AG20443 (cell line): ENCODE measurements around the gene UBE2E2.
A peak's percentile ranks its signal among the peaks of the same experiment; 100 is the strongest.

ENCODE experiments used
- DNase-seq: peaks from one replicate; pipeline ENCODE4 v3.0.0; 2012; ENCODE audit warnings: low spot score, mixed read lengths

The UBE2E2 gene

DNA sequence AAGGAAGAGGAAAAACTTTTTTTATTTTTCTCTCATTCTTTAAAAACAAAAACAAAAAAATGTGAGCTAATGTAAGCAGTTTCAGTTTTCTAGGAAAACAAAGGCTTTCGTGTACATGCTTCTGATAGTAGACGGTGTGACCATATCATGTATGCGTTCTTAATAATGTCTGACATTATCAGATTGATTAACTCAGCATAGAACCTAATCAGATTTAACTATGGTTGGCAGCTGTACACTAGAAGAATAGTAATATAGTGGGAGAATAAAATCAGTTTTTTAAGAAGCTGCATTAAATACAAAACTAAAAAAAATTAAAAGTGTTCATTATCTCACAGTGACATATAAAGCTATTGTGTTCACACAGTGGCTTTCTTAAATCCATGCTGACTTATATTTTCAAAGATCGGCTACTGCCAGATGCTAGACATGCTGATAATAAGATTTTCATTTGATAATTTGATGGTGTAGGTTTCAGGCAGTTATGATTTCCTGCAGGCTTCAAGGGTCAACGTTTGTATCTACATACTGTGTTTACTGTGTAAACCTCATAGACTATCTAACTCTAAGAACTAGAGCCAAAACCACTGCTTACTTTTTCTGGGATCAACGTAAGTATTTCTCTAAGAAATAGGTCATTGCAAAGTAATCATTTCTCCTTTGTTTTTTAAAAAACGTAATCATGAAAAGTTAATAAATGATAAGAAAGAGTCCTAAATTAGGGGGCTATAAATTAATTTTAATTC is 74.0 kb downstream of the UBE2E2 start:
- DNase-seq: no peak

- no peak for DNase-seq
These were observed 74.6 kb downstream of the UBE2E2 start for GRCh38 chr3:23277688-23278087.

DNA sequence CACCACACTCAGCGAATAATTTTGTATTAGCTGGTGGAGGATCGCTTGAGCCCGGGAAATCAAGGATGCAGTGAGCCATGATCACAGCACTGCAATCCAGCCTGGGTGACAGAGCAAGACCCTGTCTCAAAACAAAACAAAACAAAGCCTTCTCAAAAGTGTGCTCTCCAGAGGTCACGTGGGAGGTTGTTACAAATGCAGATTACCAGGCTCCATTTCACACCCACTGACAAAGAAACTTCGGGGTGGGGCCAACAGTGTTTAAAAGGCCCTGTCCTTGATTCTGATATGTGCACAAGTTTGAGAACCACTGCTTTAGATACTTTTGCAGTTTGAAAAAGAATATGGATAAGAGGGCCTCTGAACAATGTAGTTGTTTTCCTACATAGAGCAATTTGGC is 80.5 kb downstream of the UBE2E2 start:
- no peak for DNase-seq

DNA sequence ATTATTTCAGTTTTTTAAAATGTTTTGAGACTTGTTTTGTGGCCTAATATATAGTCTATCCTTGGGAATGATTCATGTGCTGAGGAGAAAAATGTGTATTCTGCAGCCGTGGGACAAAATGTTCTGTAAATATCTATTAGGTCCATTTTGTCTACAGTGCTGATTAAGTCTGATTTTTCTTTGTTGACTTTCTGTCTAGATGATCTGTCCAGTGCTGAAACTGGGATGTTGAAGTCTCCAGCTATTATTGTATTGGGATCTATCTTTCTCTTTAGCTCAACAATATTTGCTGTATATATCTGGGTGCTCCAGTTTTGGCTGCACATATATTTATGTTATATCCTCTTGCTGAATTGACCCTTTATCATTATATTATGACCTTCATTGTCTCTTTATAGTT is 85.2 kb downstream of the UBE2E2 start:
- DNase-seq: no peak

DNA sequence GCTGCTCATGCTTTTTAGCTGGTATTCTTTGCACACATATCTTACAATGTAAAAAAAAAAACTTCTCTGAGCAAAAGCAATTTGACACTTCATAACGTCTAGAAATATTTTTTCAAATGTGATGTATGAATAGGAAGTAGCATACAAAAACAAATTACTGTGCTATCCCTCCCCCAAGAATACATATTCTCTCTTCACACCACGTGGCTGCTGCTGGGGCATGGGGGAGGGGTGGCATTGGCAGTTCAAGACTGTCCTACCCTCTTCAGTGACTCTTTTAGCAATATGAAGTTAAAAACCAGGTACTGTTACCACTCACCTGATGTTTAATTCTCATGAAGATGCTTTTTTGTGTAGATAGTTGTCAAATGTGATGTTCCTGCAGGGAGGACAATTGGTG is 85.6 kb downstream of the UBE2E2 start:
- no peak for DNase-seq

DNA sequence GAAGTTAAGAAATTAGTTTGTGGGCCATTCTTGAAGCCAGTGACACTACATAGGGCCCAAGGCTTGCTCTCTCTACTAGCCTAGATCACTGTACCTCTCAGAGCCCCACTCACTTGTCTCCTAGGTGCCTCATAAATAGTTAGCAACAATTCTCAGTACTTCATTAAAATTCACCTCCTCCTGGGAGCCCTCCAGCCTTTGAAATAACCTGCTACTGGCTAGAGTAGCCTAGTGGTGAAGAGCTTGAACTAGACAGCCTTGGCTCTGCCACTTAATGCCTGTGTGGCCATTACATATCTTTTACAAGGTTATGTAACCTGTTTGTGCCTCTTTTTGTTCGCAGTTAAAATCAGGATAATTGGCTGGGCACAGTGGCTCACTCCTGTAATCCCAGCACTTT is 89.3 kb downstream of the UBE2E2 start:
- no peak for DNase-seq

DNA sequence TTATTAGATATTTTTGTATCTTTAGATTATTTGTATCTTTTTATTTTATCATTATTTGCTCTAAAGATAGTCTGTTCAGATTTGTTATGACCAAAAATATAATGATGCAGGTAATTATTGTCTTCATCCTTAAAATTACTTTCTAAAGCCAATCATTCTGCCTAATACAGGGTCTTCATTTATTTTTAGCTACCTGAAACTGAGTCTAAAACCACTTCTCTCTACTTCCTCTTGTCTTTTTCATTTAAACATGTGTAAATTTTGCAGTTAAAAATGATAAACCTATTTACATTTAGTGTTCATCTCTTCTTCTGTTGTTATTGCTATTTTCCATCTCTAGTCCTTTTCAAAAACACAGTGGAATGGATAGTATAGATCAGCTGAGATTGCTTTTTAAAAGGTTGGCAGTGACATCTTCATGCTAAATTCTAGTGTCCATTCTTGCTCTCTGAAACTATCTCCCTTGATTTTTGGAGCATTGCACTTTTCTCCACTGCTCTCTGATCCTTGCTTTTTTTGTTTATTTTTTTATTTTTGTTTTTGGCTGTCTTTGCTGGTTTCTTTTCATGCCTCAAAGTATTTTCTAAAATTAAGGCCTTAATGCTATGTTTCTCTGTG is 91.8 kb downstream of the UBE2E2 start:
- DNase-seq: no peak

DNA sequence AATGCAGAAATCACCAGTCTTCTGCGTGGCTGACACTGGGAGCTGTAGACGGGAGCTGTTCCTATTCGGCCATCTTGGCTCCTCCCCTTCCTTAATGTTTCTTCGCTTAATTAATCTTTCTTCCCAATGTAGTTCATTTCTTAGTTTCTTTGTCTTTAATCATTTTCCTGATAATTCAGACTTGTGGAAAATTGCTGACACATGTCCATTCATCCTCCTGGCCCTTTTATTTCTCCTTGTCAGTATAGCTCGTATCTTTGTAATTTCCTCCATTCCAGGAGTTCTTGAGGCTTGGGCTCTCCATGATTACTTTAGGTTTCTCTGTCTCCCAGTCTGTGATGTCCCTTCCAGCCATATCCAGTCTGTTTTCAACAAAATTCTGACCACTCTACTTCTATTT is 98.7 kb downstream of the UBE2E2 start:
- DNase-seq: no peak

DNA sequence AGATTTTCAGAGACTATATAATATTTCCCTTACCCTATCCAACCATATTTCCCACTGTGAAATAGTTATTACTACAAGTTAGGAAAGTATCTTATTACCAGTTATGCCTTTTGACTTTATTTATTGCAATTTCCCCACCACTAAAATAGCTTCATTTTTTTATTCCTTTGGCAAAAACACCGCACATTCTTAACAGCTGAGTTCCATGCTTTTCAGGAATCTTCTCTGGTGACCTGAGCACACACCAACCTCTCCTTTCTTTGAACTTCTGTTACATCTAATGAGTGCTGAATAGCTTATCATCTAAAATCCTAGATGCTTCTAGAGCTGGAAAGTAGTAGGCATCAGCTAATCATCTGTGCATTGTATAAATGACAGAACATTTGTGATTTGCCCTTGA is 99.1 kb downstream of the UBE2E2 start:
- DNase-seq: peak; percentile 16

DNA sequence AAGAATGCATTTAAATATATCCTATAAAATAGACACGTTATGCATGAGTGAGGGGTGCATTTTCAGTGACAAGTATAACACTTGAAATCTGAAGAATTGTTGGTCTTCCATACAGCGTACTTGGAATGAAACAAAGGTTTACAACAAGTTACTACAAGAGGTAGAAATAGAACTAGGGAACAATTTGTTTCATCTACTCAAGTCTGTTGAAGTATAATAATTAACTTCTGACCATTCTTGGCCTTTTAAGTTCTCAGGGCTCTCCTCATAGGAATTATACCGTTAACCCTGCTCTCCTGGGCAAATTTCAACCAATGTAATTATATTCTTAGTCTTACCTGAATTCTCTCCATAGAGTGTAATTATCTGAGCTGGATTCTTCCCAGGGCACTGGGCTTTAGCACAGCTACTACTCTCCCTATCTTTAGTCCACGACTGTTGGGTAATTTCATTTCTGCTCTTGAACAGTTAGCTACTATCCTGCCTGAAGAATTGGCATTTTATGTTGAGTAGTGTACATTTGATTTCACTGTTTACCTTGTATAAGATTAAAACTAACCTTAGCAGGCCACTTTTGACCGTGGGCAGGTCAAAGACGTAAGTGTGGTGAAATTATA is 100.6 kb downstream of the UBE2E2 start:
- DNase-seq: no peak

DNA sequence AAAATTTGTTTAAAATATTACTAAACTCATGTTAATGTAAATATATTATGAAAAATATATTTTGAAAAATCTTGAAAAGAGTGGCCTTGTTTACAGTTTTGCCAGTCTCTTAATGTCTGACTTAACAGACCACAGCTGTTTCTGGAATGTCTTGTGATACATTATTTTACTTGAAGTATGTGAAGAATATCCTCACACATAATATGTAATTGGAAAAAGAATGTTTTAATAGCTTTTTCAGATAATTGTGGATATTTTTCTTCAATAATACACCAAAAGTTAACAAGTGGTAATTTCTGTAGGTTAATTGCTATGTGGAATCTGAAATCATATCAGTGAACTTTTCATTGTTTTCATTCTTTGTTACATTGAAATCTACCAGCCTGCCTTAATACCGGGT is 101.3 kb downstream of the UBE2E2 start:
- DNase-seq: peak; percentile 14

- DNase-seq: no peak
These were observed 106.0 kb downstream of the UBE2E2 start for GRCh38 chr3:23308986-23309625.

DNA sequence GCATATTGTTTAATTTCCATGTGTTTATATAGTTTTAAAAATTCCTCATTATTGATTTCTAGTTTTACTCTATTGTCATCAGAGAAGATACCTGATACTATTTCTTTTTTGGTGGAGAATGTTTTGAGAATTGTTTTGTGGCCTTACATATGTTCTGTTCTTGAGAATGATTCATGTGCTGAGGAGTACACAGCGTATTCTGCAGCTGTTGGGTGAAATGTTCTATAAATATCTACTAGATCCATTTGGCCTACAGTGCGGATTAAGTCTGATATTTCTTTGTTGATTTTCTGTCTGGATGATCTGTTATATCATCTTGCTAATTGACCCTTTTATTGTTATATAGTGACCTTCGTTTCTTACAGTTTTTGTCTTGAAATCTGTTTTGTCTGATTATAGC is 109.7 kb downstream of the UBE2E2 start:
- no peak for DNase-seq

DNA sequence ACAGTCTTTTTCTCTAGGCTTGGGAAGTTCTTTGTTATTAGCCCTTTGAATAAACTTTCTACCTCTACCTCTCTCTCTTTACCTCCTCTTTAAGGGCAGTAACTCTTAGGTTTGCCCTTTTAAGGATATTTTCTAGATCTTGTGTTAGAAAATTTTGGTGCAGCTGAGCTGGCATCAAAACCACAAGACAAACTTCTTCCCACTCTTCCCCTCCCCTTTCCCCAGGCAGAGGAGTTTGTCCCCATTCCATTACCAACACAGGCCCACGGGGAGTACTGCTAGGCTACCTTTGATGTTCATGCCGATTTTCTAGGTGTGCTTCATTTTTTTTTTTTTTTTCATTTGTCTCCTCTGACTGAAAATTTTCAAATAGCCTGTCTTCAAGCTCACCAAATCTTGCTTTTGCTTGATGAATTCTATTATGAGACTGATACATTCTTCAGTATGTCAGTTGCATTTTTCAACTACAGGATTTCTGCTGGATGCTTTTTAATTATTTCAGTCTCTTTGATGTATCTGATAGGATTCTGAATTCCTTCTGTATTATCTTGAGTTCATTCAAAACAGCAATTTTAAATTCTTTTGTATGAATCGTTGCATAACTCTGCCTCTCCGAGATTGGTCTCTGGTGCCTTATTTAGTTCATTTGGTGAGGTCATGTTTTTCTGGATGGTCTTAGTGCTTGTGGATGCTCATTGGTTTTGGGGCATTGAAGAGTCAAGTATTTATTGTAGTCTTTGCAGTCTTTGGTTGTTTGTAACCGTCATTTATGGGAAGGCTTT is 112.0 kb downstream of the UBE2E2 start:
- DNase-seq: no peak

DNA sequence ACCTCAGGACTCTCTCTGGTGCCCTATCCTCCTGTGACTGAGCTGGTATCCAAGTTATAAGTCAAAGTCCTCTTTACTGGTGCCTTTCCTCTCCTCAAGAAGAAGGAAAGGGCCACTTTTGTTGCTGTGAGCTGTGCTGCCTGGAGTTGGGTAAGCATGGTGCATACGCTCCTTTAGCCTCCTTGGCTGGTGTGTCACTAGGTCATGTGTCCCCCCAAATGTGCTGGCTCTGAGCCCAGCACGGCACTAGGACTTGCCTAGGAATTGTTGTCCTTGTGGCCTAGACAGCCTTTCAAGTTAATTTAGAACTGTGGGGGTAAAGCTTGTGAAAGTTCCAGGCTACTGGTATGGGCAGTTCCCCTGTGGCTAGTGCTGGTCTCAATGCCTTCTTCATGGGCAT is 113.8 kb downstream of the UBE2E2 start:
- DNase-seq: no peak

- DNase-seq: no peak
These were observed 116.5 kb downstream of the UBE2E2 start for GRCh38 chr3:23319366-23320312.

GRCh38 chr3:23320586-23321570 is 117.8 kb downstream of the UBE2E2 start:
- no peak for DNase-seq

- DNase-seq: peak; percentile 26
These were observed 121.6 kb downstream of the UBE2E2 start for GRCh38 chr3:23324745-23325144.

DNA sequence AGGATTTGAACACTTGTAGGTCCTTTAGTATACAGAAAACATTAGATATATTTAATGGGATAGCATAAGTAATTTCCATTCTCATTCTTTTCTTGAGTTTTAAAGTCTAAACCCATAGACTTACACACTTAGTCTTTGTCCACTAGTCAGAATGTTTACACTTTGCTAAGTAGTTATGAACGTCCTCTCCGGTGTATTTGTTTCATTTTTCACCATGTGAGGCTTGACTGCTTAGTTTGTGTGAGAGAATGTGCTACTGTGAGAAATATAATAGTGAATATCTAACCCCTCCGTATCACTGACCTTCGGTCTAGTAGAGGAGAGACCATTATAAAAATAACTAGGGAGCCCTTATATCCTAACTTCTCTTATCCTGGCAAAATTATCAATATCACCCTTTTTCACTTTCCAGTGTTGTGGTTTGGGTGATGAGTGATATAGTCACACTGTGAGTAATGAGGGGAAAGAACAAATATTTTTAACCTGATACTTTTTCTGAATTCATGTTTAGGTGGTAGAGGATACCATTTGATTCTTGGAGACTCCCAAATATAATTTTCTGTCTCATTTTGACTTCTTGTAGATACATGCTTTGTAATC is 122.4 kb downstream of the UBE2E2 start:
- DNase-seq: no peak
